ENCODE data around the gene CAMK2A.

CAMK2A gene

DNA sequence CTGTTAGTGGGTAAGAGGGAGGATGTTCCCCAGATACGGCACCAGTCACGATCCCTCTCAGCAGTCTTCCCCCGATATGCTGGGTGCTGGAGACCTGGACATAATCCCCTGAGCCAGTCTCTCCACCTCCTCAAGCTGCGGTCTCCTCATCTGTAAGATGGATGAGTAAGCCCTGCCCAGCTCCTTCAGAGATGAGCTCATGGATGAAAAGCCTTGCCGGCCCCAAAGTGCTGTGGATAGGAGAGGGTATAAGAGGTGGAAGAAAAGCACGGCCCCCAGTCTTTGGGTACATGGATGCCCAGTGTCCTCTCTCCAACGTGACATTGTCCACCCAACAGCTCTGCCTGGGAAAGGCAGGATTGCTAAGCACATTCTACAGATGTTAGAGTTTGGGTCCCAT, 4.5 kb downstream of the CAMK2A start:
- TF ChIP-seq POLR2AphosphoS5 (IDR thresholded peaks at IDR 0.05; ENCODE audit: low read depth, low read length): no peak
- no peak for TF ChIP-seq TAF1 (IDR thresholded peaks at IDR 0.05; ENCODE audit: borderline replicate concordance, insufficient read depth, low read length)
- TF ChIP-seq REST (IDR thresholded peaks at IDR 0.05; ENCODE audit: insufficient read depth in 1 of 2, low read depth in 2 of 2, low read length in 2 of 2): no peak
- no peak for TF ChIP-seq FOXP2 (optimal IDR thresholded peaks at IDR 0.05; ENCODE audit: borderline replicate concordance, extremely low read depth, extremely low read length, insufficient read depth)
- TF ChIP-seq SIN3A (IDR thresholded peaks at IDR 0.05; ENCODE audit: borderline replicate concordance, insufficient read depth, low read length): no peak

DNA sequence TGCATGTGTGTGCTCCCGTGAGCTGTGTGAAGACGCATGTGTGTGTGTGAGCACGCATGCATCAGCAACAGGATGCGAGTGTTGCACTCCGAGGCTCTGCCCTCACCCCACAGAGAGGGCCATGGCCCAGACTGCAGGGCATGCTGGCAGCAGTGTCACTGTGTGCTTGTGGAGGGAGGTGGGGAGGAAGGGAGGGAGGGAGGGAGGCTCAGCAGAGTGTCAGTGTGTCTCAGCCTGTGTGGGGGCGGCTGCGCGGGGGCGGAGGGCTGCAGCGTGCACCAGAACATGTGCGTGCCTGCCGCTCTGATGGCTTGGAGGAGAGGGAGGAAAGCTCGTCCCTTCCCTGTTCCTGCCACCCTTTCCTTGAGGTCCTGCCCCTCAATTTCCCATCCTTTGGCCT, 5.3 kb downstream of the CAMK2A start:
- TF ChIP-seq REST (IDR thresholded peaks at IDR 0.05; ENCODE audit: insufficient read depth in 1 of 2, low read depth in 2 of 2, low read length in 2 of 2) (no peak), SIN3A (IDR thresholded peaks at IDR 0.05; ENCODE audit: borderline replicate concordance, insufficient read depth, low read length) (no peak), FOXP2 (optimal IDR thresholded peaks at IDR 0.05; ENCODE audit: borderline replicate concordance, extremely low read depth, extremely low read length, insufficient read depth) (no peak), POLR2AphosphoS5 (IDR thresholded peaks at IDR 0.05; ENCODE audit: low read depth, low read length) (no peak), TAF1 (IDR thresholded peaks at IDR 0.05; ENCODE audit: borderline replicate concordance, insufficient read depth, low read length) (no peak)

DNA sequence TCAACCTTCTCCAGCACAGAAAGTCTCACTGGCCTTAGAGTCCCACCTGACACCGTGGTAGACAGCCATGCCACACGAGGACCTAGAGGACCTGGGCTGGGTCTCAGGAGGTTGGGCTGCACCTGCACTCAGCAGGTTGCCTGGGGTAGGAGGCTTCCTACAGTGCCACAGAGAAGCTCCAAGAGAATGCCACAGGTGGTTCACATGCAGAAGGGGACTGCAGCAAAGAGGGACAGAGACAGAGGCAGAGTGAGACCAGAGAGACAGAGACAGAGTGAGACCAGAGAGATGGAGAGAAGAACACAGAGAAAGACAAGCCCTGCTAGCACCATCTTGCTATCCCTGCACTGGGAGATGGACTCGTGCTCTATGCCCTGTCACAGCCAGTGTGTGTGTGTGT, 5.7 kb downstream of the CAMK2A start:
- no peak for TF ChIP-seq FOXP2 (optimal IDR thresholded peaks at IDR 0.05; ENCODE audit: borderline replicate concordance, extremely low read depth, extremely low read length, insufficient read depth)

DNA sequence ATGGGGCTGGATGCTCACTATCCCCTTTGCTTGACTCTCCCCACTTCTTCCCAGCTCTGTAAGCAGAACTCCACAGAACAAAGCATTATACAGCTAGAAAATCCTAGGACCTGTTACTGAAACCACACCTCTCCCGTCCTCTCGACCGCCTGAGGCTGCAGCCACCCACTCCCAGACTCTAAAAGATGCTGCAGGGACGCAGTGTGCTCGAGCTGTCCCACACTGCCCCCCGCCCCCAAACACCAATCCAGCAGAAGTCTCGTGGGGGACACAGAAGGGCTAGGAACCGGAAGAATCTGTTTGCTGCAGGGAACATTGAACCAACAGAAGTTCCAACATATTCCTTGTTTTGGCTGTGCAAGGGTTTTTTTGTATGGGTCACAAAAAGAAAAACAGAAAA, 7.6 kb downstream of the CAMK2A start:
- TF ChIP-seq REST (IDR thresholded peaks at IDR 0.05; ENCODE audit: insufficient read depth in 1 of 2, low read depth in 2 of 2, low read length in 2 of 2) (no peak), POLR2AphosphoS5 (IDR thresholded peaks at IDR 0.05; ENCODE audit: low read depth, low read length) (no peak), SIN3A (IDR thresholded peaks at IDR 0.05; ENCODE audit: borderline replicate concordance, insufficient read depth, low read length) (no peak), FOXP2 (optimal IDR thresholded peaks at IDR 0.05; ENCODE audit: borderline replicate concordance, extremely low read depth, extremely low read length, insufficient read depth) (no peak), TAF1 (IDR thresholded peaks at IDR 0.05; ENCODE audit: borderline replicate concordance, insufficient read depth, low read length) (no peak)

GRCh38 chr5:150279330-150280020, 10.1 kb downstream of the CAMK2A start:
- no peak for TF ChIP-seq TAF1 (IDR thresholded peaks at IDR 0.05; ENCODE audit: borderline replicate concordance, insufficient read depth, low read length)
- TF ChIP-seq SIN3A (IDR thresholded peaks at IDR 0.05; ENCODE audit: borderline replicate concordance, insufficient read depth, low read length): no peak

DNA sequence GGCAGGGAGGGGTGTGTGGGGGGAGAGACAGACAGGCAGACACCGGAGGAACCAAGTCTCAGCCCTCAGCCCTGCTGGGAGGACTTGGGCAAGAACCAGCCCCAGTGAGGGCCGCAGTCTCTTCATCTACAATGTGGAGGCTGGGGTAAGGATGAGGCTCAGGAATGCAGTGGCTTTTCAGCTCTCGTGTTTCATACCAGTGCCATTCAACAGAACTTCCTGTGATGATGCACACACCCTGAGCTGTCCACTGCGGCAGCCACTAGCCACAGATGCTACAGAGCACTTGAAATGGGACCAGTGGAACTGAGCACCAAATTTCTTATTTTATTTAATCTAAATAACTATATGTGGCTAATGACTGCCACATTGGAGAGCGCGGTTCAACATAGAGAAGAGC, 10.7 kb downstream of the CAMK2A start:
- TF ChIP-seq POLR2AphosphoS5 (IDR thresholded peaks at IDR 0.05; ENCODE audit: low read depth, low read length) (no peak), TAF1 (IDR thresholded peaks at IDR 0.05; ENCODE audit: borderline replicate concordance, insufficient read depth, low read length) (no peak), REST (IDR thresholded peaks at IDR 0.05; ENCODE audit: insufficient read depth in 1 of 2, low read depth in 2 of 2, low read length in 2 of 2) (no peak), FOXP2 (optimal IDR thresholded peaks at IDR 0.05; ENCODE audit: borderline replicate concordance, extremely low read depth, extremely low read length, insufficient read depth) (no peak), SIN3A (IDR thresholded peaks at IDR 0.05; ENCODE audit: borderline replicate concordance, insufficient read depth, low read length) (no peak)

Measured in PFSK-1 (cell line).